Ovary (tissue), 9 donors: ENCODE results near the gene ZNF300. TPM values are rescaled to one million over a fixed set of nuclear protein-coding genes. Genes with fewer than 3 reads are reported as not detected.

ENCODE experiments used
- DNase-seq, 5 donors: peaks; one replicate each; pipeline ENCODE4 v3.0.0-alpha.2; 2019 to 2020
- H3K27ac ChIP-seq, 2 donors: fragments of 200-600 bp; one replicate each; pipeline versions ENCODE4 v1.5.1 to v1.8.0; 2019 to 2022
- H3K27me3 ChIP-seq: fragments of 200-600 bp; one replicate; pipeline ENCODE4 v1.8.0; 2022
- H3K36me3 ChIP-seq: fragments of 200-600 bp; sonication (generic); one replicate; pipeline ENCODE4 v1.5.1; 2019
- H3K4me1 ChIP-seq: one replicate; pipeline ENCODE4 v1.8.1; 2013; ENCODE audit warnings: mild to moderate bottlenecking, moderate library complexity; ENCODE audit not compliant: insufficient read depth
- H3K4me3 ChIP-seq: fragments of 200-600 bp; sonication (generic); one replicate; pipeline ENCODE4 v1.5.1; 2017
- H3K9me3 ChIP-seq, 2 donors: fragments of 200-600 bp in 1 of 2; sonication (generic) in 1 of 2; one replicate each; pipeline versions ENCODE4 v1.5.1 to v1.8.1; 2013 to 2019; ENCODE audit warnings: mild to moderate bottlenecking in 1 of 2, moderate library complexity in 1 of 2
- CTCF ChIP-seq, 3 donors: fragments of 450-650 bp in 2 of 3; fragments of 200-600 bp in 1 of 3; IDR thresholded peaks; one replicate each; pipeline versions ENCODE4 v1.5.1 to v1.8.0; 2016 to 2022; ENCODE audit warnings: antibody characterized with exemption in 3 of 3, mild to moderate bottlenecking in 1 of 3
- EP300 ChIP-seq: sonication (generic); formaldehyde crosslinking; IDR thresholded peaks from one replicate; pipeline ENCODE4 v1.6.1; 2017; ENCODE audit warnings: antibody characterized with exemption
- POLR2A ChIP-seq: fragments of 450-650 bp; IDR thresholded peaks from one replicate; pipeline ENCODE4 v1.6.1; 2017; ENCODE audit warnings: antibody characterized with exemption, mild to moderate bottlenecking, moderate library complexity
- WGBS, 3 donors: extraction: QIAGEN DNeasy Blood & Tissue Kit in 1 of 3; methylation state at CpG; one replicate each; pipeline versions ENCODE4 v1.1.5 to v1.1.7; 2013 to 2017; 5-methylcytosine and 5-hydroxymethylcytosine counted together
- intact Hi-C, 4 donors: fragments of 100-400 bp; cut with DNase I; formaldehyde crosslinking; loops; one replicate each; pipeline versions ENCODE4 v1.11.0 to v1.15.1; 2022 to 2023
- polyA plus RNA-seq, 2 donors: library from polyadenylated mRNA; stranded (reverse); fragments of 200-250 nt in 1 of 2; fragments of 350-450 nt in 1 of 2; fragmentation: Illumina TruSeq in 1 of 2; extraction: RNeasy Lipid Tissue Mini Kit (QIAGEN cat#74804) in 1 of 2; gene quantifications; one replicate each; pipeline ENCODE4 v1.2.3, GENCODE V29; 2013 to 2014
- total RNA-seq, 7 donors: library from RNA; depleted of rRNA in 2 of 7; stranded (reverse); fragments of >200 nt in 2 of 7; fragmentation: NEBNext Ultra II Directional in 3 of 7; extraction: Animal tissue kit (Norgen Biotek cat#: 25700) in 3 of 7; gene quantifications; one replicate each; pipeline versions ENCODE4 v1.1.0 to v1.2.4, GENCODE V29; 2016 to 2023
- donor health status: DM: no; HTN: no; CAD: no; lungs with moderate emphysema.
- donor health status: DM: no; HTN: no; CAD: no.
- donor health status: Bipolar disorder and iron deficiency.
- donor health status: DM: yes; HTN: yes; CAD: no.
- donor health status: DM: no; HTN: no; CAD: no.
- donor health status: DM: yes; HTN: yes; CAD: no.

The ZNF300 gene
- total and polyA plus RNA-seq, 9 donors, result 5.8 to 10.0 (median 7.1) TPM

GRCh38 chr5:150945486-150945885 is 40.7 kb upstream of the ZNF300 start:
- DNase-seq, result no peak
- Histone ChIP-seq H3K9me3 (peaks cover 3 to 27% of the 10 kb centered on the region in 2 donors), H3K4me3 (peak overlapping the region; percentile 58), H3K27me3 (no peaks in the 10 kb centered on the region), H3K27ac (peak overlapping the region in 1 of 2 donors; percentile 91), H3K36me3 (peaks cover 2% of the 10 kb centered on the region), H3K4me1 (peaks cover 3% of the 10 kb centered on the region)
- no peak for TF ChIP-seq POLR2A
- no peak for TF ChIP-seq CTCF (IDR thresholded peaks at IDR 0.05)
- no peak for TF ChIP-seq EP300
- intact Hi-C loops, result no loop called here
- WGBS, 3 donors, result 80 to 86% (median 80%) methylated on average over 1 of the region's 1 CpG

- H3K4me1 ChIP-seq, result no peaks in the 10 kb centered on the region
- H3K36me3 ChIP-seq, result no peaks in the 10 kb centered on the region
- intact Hi-C loops, result no loop called here
- H3K27me3 ChIP-seq, result no peaks in the 10 kb centered on the region
- H3K9me3 ChIP-seq, result peaks cover 17 to 51% of the 10 kb centered on the region in 2 donors
- no peak overlapping the region for H3K27ac ChIP-seq
- H3K4me3 ChIP-seq, result no peak overlapping the region
- no peak for DNase-seq
- TF ChIP-seq EP300 (no peak), POLR2A (no peak), CTCF (IDR thresholded peaks at IDR 0.05) (no peak)
These were observed 26.7 kb upstream of the ZNF300 start for GRCh38 chr5:150931368-150931965.

DNA sequence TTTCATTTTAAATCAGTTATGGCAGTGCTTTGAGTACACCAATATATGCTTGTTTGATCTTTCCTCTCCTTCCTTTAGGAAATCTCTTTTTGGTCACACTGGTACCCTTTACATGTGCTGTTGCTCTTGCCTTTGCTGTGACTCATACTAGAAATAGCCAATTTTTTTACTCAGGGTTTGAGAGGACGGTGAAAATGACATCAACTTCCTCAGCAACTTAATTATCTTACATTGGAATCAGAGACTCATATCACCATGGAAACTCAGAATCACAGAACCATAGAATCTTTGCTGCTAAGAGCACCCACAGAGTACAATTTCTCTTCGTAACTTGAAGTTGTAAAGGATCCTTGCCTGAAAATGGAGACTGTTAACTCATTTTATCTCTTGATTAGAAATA is 13.8 kb upstream of the ZNF300 start:
- Histone ChIP-seq H3K27me3 (no peaks in the 10 kb centered on the region), H3K4me3 (no peak overlapping the region), H3K4me1 (no peaks in the 10 kb centered on the region), H3K36me3 (no peaks in the 10 kb centered on the region), H3K9me3 (peaks cover 0 to 17% of the 10 kb centered on the region in 2 donors), H3K27ac (no peak overlapping the region)
- DNase-seq, result no peak
- intact Hi-C loops, result no loop called here
- TF ChIP-seq EP300, result no peak
- no peak for TF ChIP-seq CTCF (IDR thresholded peaks at IDR 0.05)
- no peak for TF ChIP-seq POLR2A
- 60 to 71% (median 68%) methylated on average over 2 of the region's 2 CpGs for WGBS, 3 donors

GRCh38 chr5:150912312-150912814 is 7.6 kb upstream of the ZNF300 start:
- intact Hi-C loops, result no loop called here
- H3K27me3 ChIP-seq, result no peaks in the 10 kb centered on the region
- H3K36me3 ChIP-seq, result no peaks in the 10 kb centered on the region
- H3K27ac ChIP-seq, result no peak overlapping the region
- TF ChIP-seq EP300 (no peak), CTCF (IDR thresholded peaks at IDR 0.05) (no peak), POLR2A (no peak)
- H3K9me3 ChIP-seq, result peaks cover 0 to 17% of the 10 kb centered on the region in 2 donors
- H3K4me3 ChIP-seq, result no peak overlapping the region
- H3K4me1 ChIP-seq, result no peaks in the 10 kb centered on the region
- no peak for DNase-seq
- WGBS, 3 donors, result 85 to 88% (median 87%) methylated on average over 2 of the region's 2 CpGs
